ENCODE results near the gene UBTD2.
"Not testable (repeated sequence)": the region's sequence is repeated elsewhere in the genome, so short reads cannot be mapped to it uniquely, and the experiment has no call there.

The UBTD2 gene

GRCh38 chr5:172291837-172292236, 8.3 kb upstream of the UBTD2 start:
- DNase-seq: not testable (repeated sequence)

GRCh38 chr5:172288465-172288864, 4.9 kb upstream of the UBTD2 start:
- DNase-seq: no peak

- not testable (repeated sequence) for DNase-seq
Measured at GRCh38 chr5:172287140-172287539, 3.6 kb upstream of the UBTD2 start.

DNA sequence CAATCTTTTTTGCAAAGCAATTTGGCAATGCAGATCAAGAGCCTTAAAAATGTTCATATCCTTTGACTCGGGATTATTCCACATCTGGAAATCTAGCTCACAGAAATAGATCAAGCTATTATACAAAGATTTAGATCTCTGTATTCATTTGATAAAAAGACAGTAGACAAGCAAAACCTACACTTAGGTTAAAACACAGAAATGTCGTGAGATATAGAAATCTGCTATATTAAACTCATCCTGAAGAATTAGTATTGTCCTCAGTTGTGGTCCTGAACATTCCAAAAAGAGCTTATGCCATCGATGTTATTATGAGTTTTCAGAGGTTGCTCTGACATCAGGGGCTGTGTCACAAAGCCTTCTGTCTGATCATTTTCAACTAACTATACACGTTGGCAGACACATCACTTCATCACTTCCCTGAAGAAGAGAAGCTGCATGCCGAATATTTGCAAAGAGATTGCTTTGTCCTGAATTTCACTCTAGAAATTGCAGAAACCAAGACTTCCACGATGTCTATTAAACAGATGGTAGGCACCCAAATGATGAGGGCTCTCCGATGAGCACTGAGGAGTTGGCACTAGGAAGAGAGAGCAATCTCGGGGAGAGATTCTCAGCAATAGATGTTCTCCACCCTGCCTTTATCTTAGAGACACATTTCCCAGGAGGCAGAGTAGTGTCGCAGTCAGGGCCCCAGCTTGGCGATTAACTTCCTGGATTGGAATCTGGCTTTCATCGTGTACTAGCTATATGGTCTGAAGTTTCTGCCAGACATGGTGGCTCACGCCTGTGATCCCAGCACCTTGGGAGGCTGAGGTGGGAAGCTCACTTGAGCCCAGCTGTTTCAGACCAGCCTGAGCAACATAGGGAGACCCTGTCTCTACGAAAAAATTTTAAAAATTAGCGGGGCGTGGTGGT, 1.9 kb upstream of the UBTD2 start:
- no peak for DNase-seq

DNA sequence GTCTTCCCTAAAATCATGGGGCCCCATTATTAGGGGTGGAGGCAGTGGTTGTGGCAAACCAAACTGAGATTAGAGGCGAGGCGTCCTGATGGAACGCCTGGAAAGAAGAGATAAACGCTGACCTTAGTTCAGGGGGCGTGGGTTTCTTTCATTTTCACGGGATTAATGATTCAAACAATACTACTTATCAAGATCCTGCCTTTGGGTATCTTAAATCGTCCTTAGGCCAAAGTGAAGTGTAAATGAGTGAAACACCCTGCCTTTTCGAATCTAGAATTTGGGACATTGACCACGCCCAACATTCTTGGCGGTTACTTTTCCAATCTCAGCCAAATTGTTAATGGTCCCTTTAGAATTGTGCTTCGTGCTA, 1.0 kb upstream of the UBTD2 start:
- no peak for DNase-seq

DNA sequence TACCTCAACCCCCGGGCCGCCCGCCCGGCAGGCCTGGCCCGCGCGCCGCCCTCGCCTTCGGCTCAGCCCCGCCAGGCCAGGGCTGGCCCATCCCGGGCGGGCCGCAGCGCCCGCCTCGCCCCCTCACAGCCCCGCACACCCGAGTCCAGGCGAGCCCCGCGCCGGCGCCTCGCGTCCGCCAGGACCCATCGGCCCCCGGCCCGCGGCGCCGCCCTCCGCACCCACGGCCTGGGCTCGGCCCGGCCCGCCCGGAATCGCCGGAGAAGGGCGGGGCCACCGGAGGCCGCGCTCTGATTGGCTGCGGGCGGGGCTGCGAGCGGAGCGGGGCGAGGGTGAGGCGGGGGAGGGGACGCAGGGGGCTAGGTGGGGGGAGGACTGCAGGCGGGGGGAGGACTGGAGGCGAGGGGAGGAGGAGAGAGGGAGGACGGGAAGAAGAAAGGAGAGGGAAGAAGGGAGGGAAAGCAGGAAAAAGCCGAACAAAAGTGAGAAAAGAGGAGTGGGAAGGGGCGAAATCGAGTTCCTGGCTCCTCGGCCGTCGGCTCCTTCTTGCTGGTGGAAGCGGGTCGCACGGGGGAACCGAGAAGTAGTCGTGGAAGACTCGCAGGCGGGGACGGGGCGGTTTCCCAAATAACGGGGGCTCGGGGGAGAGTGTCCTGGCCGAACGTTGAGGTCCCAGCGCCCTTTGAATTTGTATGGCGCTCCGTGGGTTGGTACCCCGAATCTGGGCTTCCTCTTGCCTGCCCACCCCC, 472 bp upstream of the UBTD2 start:
- no peak for DNase-seq

- no peak for DNase-seq
Measured at GRCh38 chr5:172282272-172283019, 1.1 kb downstream of the UBTD2 start.

GRCh38 chr5:172281346-172281745, 2.2 kb downstream of the UBTD2 start:
- DNase-seq: no peak

GRCh38 chr5:172280929-172281328, 2.6 kb downstream of the UBTD2 start:
- no peak for DNase-seq

DNA sequence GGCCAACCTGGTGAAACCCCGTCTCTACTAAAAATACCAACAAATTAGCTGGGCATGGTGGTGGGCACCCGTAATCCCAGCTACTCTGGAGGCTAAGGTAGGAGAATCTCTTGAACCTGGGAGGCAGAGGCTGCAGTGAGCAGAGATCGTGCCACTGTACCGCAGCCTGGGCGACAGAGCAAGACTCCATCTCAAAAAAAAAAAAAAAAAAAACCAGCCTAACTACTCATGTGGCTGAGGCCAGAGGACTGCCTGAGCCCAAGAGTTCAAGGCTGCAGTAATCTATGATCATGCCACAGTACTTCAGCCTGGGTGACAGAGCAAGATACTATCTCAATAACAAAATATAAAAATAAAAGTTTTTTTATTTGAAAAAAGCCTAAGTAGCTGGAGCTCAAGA, 3.2 kb downstream of the UBTD2 start:
- no peak for DNase-seq

GRCh38 chr5:172278356-172278755, 5.2 kb downstream of the UBTD2 start:
- no peak for DNase-seq

GRCh38 chr5:172276214-172276613, 7.3 kb downstream of the UBTD2 start:
- no peak for DNase-seq

GRCh38 chr5:172274951-172275753, 8.4 kb downstream of the UBTD2 start:
- DNase-seq: no peak

DNA sequence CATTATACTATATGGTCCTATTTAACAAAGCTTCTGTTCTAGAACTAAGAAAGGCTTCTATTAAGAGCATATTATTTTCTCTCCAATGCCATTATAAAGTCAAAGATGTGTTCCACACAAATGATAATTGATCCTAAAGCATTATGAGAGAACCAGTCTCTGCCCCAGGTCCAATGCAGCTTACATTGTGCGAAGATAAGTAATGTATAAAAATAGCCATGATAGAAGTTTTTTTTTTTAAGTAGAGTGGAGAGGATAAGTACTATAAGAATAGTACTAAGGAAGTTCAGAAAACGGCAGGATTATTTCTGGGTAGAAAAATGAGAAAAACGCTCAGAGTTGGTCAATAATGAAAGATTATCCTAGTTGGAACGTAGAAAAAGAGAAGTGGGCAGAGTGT, 15.6 kb downstream of the UBTD2 start:
- no peak for DNase-seq

DNA sequence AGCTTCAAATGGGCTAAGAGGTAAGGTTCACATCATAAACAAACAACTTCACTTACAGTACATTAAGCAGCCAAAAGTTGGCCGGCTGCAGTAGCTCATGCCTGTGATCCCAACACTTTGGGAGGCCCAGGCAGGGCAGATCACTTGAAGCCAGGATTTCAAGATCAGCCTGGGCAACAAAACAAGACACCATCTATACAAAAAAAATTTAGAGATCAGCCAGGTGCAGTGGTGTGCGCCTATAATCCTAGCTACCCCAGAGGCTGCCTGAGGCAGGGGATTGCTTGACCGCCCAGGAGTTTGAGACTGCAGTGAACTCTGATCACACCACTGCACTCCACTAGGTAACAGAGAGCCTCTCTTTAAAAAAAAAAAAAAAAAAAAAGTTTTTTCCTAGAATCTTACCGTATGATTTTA, 16.9 kb downstream of the UBTD2 start:
- no peak for DNase-seq

DNA sequence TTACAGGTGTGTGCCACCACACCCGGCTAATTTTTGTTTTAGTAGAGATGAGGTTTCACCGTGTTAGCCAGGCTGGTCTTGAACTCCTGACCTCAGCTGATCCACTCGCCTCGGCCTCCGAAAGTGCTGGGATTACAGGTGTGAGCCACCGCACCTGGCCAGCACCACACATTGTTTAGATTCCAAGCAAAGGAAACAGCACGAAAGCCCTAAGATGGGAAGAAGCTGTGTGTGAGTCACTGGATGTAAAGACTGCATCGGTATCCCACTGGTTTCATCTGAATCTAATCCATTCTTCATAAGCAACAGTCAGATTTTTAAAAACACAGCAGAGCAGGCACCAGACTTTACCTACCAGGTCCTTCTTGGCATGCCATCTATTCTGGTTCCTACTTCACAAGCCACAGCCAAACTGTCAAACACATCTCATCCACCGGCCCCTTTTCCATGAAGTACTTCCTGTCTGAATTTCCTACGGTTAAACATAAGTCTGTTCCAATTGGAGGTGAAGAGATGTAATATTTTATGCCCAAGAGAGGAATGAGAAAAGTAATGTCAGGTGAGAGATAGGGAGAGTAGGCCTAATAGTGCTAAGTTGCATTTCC, 17.4 kb downstream of the UBTD2 start:
- DNase-seq: no peak

DNA sequence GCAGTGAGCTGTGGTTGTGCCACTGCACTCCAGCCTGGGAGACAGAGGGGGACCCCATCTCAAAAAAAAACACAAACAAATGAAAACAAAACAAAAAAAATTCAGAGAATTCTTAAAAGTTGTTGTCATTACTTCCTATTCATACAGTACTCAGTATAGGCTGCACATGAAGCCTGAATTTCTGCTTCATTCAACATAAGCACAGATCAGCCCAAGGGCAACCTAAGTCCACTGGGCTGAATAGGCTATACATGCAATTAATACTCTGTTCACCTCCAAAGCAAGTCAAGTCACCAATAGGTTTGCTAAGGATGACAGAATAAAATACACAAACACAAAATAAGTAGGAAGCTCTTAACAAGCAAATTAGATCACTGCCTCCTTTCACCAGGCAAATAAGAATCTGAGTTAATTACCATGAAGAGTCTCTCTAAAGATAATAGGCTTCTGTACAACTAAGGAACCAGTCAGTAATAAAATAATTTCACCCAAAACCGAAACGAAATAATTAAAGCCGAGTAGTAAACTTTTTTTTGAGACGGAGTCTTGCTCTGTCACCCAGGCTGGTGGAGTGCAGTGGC, 18.7 kb downstream of the UBTD2 start:
- no peak for DNase-seq

DNA sequence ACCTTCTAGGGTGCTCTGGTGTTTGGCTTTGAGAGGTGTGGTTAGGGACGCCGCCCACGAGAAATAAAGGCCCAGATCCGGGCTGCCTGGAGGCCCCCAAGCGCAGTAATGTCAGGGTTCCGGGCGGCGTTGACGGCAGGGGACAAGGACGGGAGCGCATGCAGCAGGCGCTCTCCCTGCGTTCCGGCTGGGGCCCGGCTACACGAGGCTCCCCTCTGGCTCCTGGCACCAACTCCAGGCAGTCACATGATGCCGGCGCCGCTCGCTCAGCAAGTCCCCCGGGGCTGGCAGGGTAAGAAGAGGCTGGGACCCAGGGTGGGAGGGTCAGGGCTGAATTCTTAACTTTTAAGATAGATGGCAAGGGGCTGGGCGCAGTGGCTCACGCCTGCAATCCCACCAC, 28.1 kb downstream of the UBTD2 start:
- no peak for DNase-seq

DNA sequence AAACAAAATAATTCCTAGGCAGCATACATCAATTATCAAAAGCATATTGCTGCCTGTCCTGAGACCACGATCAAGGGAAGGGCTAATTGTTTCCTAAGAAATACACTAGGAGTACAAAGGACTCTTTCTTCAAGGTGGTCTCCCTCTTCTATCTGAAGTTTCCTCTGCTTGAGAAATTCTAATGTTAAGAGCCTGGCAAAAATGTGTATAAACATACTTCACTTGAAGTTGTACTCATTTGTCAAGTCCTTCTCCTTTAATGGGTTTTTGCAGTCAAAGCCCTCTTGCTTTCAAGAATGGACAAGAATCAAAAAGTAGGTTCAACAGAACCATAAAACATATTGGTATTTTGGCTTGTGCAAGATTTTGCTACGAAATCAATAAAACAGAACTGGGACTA, 31.1 kb downstream of the UBTD2 start:
- no peak for DNase-seq

DNA sequence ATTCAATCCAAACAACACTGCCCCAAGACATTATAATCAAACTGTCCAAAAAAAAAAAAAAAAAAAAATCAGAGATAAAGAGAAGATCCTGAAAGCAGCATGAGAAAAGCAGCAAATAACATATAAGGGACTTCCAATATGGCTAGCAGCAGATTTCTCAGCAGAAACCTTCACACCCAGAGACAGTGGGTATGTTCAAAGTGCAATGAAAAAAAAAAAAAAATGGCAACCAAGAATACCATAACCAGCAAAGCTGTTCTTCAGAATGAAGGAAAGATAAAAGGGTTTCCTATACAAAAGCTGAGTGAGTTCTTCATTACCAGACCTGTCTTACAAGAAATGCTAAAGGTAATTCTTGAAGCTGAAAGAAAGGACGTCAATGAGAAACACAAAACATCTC, 32.1 kb downstream of the UBTD2 start:
- no peak for DNase-seq

- DNase-seq: no peak
Measured at GRCh38 chr5:172248637-172249036, 34.9 kb downstream of the UBTD2 start.

- DNase-seq: no peak
Measured at GRCh38 chr5:172245703-172246125, 37.9 kb downstream of the UBTD2 start.

Measured in NCI-H1048 (cell line).